Inferior parietal cortex (tissue), 1 donor: ENCODE results near the gene VPREB3.
A peak's percentile ranks its signal among the peaks of the same experiment; 100 is the strongest.
"Not testable (repeated sequence)": the region's sequence is repeated elsewhere in the genome, so short reads cannot be mapped to it uniquely, and the experiment has no call there.

ENCODE experiments used
- DNase-seq: peaks from one replicate; pipeline ENCODE4 v3.0.0-alpha.2; 2016; ENCODE audit errors: extremely low spot score

Gene VPREB3

GRCh38 chr22:23742505-23743264 is 11.5 kb downstream of the VPREB3 start:
- DNase-seq, result no peak

- DNase-seq, result no peak
These were observed 16.5 kb downstream of the VPREB3 start for GRCh38 chr22:23737696-23738095.

DNA sequence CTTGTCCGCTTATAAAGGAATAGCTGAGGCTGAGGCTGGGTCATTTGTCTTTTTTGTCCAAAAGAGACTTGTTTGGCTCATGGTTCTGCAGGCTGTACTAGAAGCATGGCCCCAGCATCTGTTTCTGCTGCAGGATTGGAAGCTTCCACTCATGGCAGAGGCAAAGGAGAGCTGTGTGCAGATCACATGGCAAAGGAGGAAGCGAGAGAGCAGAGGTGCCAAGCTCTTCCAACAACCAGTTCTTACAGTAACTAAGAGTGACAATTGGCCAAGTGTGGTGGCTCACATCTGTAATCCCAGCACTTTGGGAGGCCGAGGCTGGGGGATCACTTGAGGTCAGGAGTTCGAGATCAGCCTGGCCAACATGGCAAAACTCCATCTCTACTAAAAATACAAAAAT is 26.1 kb downstream of the VPREB3 start:
- not testable (repeated sequence) for DNase-seq

- no peak for DNase-seq
These were observed 31.5 kb downstream of the VPREB3 start for GRCh38 chr22:23722724-23723123.

DNA sequence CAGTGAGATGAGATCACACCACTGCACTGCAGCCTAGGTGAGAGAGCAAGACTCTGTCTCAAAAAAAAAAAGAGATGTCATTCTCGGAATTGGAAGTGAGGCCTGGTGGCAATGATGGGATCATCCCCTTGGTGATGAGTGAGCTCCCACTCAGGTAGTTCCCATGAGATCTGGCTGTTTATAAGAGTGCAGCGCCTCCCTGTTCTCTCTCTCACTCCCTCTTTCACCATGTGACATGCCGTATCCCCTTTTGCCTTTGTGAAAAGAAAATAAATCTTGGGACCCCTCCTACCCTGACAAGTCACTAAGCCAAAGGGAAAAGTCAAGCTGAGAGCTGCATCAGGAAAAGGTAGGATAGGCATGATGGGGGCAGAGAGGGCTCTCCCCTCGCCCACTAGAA is 32.1 kb downstream of the VPREB3 start:
- DNase-seq, result no peak

- no peak for DNase-seq
These were observed 33.4 kb downstream of the VPREB3 start for GRCh38 chr22:23720855-23721254.

DNA sequence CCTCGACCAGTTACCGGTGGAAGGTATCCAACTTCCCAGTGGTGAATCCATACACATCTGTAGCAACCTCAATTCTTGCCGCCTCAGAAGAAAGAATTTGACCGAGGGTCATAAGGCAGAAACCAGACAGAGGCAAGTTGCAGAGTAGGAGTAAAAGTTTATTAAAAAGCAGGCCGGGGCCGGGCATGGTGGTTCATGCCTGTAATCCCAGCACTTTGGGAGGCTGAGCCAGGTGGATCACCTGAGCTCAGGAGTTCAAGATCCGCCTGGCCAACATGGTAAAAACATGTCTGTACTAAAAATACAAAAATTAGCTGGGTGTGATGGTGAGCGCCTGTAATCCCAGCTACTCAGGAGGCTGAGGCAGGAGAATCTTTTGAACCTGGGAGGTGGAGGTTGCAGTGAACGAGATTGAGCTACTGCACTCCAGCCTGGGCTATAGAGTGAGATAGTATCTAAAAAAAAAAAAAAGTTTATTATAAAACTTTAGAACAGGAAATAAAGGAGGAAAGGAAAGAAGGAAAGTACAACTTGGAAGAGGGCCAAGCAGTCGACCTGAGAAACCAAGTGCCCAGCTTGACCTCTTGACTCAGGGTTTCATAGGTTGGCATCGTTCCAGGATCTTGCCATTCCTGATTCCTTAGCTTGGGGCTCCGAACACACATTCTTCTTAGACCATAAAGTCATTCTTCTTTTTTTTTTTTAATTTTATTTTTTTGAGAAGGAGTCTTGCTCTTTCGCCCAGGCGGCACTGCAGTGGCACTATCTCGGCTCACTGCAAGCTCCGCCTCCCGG is 35.7 kb downstream of the VPREB3 start:
- no peak for DNase-seq

- peak; percentile 88 for DNase-seq
These were observed 37.1 kb downstream of the VPREB3 start for GRCh38 chr22:23716811-23717801.

GRCh38 chr22:23715806-23716375 is 38.3 kb downstream of the VPREB3 start:
- no peak for DNase-seq

- DNase-seq, result no peak
These were observed 39.3 kb downstream of the VPREB3 start for GRCh38 chr22:23714596-23715578.

DNA sequence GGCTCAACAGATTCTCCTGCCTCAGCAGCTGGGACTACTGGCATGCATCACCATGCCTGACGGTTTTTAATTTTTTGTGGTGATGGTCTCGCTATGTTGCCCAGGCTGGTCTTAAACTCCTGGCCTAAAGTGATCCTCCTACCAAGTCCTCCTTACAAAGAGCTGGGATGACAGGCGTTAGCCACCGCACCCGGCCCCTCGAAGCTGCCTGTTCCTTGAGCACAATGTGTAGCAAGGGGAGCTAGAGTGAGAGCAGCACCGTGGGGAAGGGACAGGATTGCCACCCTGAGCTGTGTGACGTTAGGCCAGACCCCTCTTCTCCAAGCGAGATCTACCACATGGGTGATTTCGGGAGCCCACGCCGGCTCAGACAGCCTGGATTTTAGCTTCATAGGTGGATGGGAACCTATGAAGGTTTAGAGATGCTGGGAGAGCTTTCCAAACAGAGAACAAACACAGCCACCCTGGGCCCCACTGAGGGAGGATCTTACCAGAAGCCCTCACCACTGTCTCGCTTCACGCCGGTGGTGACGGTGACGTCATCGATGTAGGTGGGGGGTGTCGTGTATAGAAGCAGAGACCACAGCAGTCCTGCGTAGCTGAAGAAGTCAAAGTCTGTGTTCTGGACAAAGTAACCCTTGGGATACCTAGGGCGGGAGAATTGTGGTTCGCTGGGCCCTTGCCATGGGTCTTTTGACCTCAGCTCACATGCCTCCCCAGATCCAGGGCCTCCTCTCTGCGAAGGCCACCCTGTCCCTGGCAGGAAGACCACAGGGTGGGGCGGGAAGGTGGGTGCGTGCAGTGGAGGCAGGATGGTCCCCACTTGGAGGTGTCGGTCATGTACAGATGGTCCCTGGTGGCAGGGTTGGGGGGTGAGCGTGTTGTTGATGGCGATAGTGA is 40.3 kb downstream of the VPREB3 start:
- DNase-seq, result no peak

DNA sequence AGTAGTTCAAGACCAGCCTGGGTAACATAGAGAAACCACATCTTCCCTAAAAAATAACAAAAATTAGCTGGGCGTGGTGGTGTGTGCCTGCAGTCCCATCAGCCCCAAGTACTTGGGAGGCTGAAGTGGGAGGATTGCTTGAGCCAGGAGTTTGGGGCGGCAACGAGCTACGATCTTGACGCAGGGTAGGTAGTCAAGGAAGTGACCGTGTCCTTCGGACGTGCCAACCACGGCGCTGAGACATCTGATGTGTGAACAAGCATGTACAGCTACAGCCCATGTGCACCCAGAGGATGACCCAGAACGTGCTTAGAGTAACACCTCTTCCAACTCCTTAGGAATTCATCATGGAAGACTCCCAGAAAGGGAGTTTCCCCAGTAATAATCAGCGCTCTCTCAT is 42.0 kb downstream of the VPREB3 start:
- DNase-seq, result no peak

- DNase-seq, result no peak
These were observed 45.1 kb downstream of the VPREB3 start for GRCh38 chr22:23709107-23709506.

DNA sequence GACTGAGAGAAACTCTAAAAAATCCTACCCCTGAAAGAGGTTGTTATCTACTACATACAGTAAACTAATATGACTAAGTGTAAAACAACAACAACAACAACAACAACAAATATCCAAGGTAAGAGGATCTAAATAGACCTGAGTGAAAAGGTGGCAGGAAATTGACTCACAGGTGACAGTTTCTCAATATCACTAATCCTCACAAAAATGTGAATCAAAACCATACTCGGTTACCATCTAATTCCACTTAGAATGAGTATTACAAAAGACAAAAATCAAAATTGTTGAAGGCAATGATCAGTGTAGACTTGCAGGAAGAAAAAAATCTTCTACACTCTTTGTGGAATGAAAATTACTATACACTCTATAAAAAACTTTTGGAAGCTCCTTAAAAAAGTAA is 46.0 kb downstream of the VPREB3 start:
- DNase-seq, result no peak

DNA sequence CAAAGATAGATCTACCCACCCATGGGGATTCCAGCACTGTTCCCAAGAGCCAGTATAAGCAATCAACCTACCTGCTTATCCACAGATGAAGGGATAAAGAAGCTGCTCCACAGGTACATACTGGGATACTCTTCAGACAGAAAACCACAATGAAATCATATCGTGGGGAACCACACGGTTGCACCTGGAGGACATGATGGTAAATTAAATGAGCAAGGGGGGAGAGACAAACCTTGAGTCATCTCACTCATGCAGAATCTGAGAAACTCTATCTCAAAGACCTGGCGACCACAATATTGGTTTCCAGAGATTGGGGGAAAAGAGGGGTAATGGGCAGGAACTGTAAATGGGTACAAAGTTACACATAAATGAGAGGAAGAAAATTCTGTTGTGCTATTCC is 48.9 kb downstream of the VPREB3 start:
- DNase-seq, result no peak

DNA sequence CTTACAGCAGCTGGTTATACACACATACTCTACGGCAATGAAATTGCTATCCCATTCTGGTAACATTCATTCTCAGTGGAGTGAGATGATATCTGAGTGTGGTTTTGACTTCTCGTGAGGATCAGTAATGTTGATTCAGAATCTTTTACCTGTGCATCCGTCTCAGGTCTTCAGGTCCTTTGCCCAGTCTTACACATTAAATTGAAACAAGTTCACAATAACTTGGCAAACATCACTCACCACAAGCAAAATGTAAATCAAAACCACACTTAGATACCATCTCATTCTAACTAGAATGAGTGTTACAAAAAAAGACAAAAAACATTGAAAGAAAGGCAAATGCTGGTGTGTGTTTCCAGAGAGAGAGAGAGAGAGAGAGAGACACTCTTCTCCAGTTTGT is 49.4 kb downstream of the VPREB3 start:
- DNase-seq, result no peak

GRCh38 chr22:23704062-23704461 is 50.2 kb downstream of the VPREB3 start:
- no peak for DNase-seq
